Lower lobe of right lung (tissue), 2 donors: ENCODE data around the gene PDLIM5. TPM values are rescaled to one million over a fixed set of nuclear protein-coding genes. Genes with fewer than 3 reads are reported as not detected.
A peak's percentile ranks its signal among the peaks of the same experiment; 100 is the strongest.
"Not testable (repeated sequence)": the region's sequence is repeated elsewhere in the genome, so short reads cannot be mapped to it uniquely, and the experiment has no call there.

ENCODE experiments used
- ATAC-seq, 2 donors: fragments of 200-7000 bp; cut with Tn5 transposase; one replicate each; pipeline ENCODE4 v1.9.1; 2020 to 2022; ENCODE audit warnings: mild to moderate bottlenecking in 2 of 2, moderate library complexity in 2 of 2
- DNase-seq: peaks from one replicate; pipeline ENCODE4 v3.0.0-alpha.2; 2020
- H3K27ac ChIP-seq: fragments of 200-600 bp; one replicate; pipeline ENCODE4 v1.8.0; 2022
- H3K27me3 ChIP-seq: fragments of 200-600 bp; one replicate; pipeline ENCODE4 v1.8.0; 2022; ENCODE audit warnings: low read depth
- H3K36me3 ChIP-seq: fragments of 200-600 bp; one replicate; pipeline ENCODE4 v1.8.0; 2022; ENCODE audit warnings: mild to moderate bottlenecking
- H3K4me1 ChIP-seq: fragments of 200-600 bp; one replicate; pipeline ENCODE4 v1.8.0; 2022
- H3K4me3 ChIP-seq: fragments of 200-600 bp; one replicate; pipeline ENCODE4 v1.8.0; 2022; ENCODE audit warnings: mild to moderate bottlenecking
- H3K9me3 ChIP-seq: fragments of 200-600 bp; one replicate; pipeline ENCODE4 v1.8.0; 2022
- intact Hi-C: fragments of 100-400 bp; cut with DNase I; formaldehyde crosslinking; loops from one replicate; pipeline ENCODE4 v1.11.0; 2022
- total RNA-seq: library from RNA; stranded (reverse); fragmentation: NEBNext Ultra II Directional; extraction: Animal tissue kit (Norgen Biotek cat#: 25700); gene quantifications from one replicate; pipeline ENCODE4 v1.2.1, GENCODE V29; 2021
- TF ChIP-seq, protein P1 (sequence below): fragments of 200-600 bp; IDR thresholded peaks from one replicate; pipeline ENCODE4 v1.8.0; 2022; ENCODE audit warnings: antibody characterized with exemption, mild to moderate bottlenecking
- donor health status: DM: no; HTN: yes; CAD: no; lungs with severe emphysema.

PDLIM5 gene
- total RNA-seq, 1 donor from 2014 or later: 75.8 TPM

DNA sequence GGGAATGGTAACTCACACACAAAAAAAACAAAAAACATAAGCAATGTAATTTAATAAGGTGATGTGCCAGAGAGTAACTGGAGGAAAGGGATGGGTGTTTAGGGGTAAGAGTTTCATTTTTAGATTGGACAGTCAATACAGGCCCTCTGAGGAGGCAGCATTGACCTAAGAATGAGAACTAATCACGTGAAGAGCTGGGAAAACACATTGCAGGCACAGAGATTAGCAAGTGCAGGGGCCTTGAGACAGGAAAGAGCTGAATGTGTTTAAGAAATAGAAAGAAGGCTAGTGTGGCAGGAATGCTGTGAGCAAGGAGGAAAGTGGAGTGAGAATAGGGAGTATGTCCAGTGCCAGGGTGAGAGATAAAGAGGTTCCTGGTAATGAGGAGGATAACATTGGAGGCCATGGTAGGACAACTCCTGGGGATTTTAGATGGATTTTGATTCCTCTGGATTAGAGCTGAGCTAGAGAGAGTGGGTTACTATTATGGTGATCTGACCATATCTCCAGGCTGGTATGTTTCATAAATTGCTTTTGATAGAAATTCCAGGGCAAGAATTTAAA is 17.6 kb downstream of the PDLIM5 start:
- H3K27me3 ChIP-seq: no peaks in the 10 kb centered on the region
- H3K9me3 ChIP-seq: no peaks in the 10 kb centered on the region
- intact Hi-C loops: no loop called here
- peaks cover 6% of the 10 kb centered on the region for H3K4me1 ChIP-seq
- TF ChIP-seq, protein P1, sequence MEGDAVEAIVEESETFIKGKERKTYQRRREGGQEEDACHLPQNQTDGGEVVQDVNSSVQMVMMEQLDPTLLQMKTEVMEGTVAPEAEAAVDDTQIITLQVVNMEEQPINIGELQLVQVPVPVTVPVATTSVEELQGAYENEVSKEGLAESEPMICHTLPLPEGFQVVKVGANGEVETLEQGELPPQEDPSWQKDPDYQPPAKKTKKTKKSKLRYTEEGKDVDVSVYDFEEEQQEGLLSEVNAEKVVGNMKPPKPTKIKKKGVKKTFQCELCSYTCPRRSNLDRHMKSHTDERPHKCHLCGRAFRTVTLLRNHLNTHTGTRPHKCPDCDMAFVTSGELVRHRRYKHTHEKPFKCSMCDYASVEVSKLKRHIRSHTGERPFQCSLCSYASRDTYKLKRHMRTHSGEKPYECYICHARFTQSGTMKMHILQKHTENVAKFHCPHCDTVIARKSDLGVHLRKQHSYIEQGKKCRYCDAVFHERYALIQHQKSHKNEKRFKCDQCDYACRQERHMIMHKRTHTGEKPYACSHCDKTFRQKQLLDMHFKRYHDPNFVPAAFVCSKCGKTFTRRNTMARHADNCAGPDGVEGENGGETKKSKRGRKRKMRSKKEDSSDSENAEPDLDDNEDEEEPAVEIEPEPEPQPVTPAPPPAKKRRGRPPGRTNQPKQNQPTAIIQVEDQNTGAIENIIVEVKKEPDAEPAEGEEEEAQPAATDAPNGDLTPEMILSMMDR: no peak
- DNase-seq (no peak), ATAC-seq (no peak)
- no peak overlapping the region for H3K4me3 ChIP-seq
- H3K27ac ChIP-seq: no peak overlapping the region
- H3K36me3 ChIP-seq: no peaks in the 10 kb centered on the region

DNA sequence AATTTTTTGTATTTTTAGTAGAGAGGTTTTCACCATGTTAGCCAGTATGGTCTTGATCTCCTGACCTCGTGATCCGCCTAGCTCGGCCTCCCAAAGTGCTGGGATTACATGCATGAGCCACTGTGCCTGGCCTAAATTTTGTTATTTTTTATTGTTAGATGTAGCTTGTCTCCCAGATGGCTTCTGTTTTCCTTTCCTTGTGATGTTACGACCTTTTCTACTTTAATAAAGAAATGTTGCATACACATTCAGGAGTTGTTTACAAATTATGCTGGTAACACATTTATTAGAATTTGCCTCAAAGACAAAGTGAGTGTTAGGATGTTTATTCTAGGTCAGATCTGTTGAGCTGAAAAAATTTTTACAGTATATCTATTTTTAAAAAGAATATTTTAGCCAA is 18.4 kb downstream of the PDLIM5 start:
- H3K4me1 ChIP-seq: peaks cover 6% of the 10 kb centered on the region
- no peaks in the 10 kb centered on the region for H3K27me3 ChIP-seq
- TF ChIP-seq, protein P1: no peak
- ATAC-seq (no peak), DNase-seq (no peak)
- H3K36me3 ChIP-seq: no peaks in the 10 kb centered on the region
- no peak overlapping the region for H3K27ac ChIP-seq
- no peaks in the 10 kb centered on the region for H3K9me3 ChIP-seq
- intact Hi-C loops: no loop called here
- no peak overlapping the region for H3K4me3 ChIP-seq

DNA sequence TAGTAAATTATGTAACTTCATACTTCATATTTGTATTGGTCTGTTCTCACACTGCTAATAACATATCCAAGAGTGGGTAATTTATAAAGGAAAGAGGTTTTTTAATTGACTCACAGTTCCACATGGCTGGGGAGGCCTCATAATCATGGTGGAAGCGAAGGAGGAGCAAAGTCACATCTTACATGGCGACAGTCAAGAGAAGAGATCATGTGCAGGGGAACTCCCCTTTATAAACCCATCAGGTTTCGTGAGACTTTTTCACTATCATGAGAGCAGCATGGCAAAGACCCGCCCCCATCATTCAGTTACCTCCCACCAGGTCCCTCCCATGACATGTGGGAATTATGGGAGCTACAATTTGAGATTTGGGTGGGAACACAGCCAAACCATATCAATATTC is 19.0 kb downstream of the PDLIM5 start:
- intact Hi-C loops, H3K9me3 ChIP-seq, H3K27ac ChIP-seq, ATAC-seq, H3K27me3 ChIP-seq, H3K36me3 ChIP-seq, DNase-seq, H3K4me1 ChIP-seq, H3K4me3 ChIP-seq: not testable (repeated sequence)

DNA sequence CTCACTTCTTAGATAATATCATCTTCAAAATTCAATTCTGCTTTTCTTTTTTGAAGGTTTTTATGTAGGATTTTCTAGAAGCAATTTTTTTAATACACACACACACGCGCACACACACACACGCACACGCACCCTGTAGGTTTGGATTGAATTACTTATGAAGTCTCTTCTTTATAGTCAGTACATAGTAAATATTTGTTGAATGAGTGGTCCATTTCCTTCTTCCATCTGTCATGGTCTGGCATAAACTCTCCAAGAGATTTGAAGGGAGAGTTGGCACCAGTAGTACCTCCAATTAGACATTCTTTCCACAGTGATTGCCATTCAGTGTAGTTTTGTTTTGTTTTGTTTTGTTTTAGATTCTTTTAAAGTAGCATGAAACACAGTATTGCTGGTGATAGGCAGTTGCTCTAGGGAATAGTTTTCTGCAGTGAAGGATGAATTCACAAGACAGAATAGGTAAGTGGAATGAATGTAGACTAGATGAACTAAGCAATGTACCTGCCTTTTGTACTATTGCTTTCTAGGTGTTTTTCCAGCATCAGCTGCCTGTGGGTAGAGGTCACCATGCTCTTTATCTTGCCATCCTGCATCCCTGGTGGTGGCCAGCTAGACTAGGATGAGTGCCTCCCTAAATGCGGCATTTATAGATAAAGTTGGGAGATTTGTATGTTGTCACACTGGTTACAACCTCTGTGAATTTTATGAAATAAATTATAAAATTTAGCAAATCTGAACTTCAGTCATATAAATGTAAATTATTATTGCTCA is 20.5 kb downstream of the PDLIM5 start:
- H3K27me3 ChIP-seq: no peaks in the 10 kb centered on the region
- peak in 1 of 2 donors; percentile 49 for ATAC-seq
- intact Hi-C loops: no loop called here
- no peak for DNase-seq
- TF ChIP-seq, protein P1: no peak
- no peak overlapping the region for H3K4me3 ChIP-seq
- H3K4me1 ChIP-seq: peaks cover 6% of the 10 kb centered on the region
- H3K9me3 ChIP-seq: no peaks in the 10 kb centered on the region
- no peak overlapping the region for H3K27ac ChIP-seq
- no peaks in the 10 kb centered on the region for H3K36me3 ChIP-seq

DNA sequence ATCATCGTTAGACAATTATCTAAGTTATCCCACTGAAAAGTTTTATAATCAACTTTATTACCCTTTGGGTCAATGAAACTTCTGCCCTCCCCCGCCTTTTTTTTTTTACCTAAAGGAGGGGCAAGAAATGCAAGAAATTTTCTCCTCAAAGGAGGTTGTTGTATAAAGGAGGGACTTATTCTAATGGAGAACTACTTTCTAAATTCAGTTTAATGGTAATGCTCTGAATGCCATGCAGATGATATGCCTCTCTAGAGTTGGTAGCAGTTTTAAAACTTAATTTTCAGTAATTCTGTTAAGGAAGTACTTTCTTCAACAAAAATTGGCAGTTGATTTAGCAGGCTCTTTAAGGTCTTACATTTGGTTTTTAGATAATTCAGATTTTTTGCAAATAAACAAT is 23.3 kb downstream of the PDLIM5 start:
- intact Hi-C loops: no loop called here
- TF ChIP-seq, protein P1: no peak
- Histone ChIP-seq H3K27ac (no peak overlapping the region), H3K4me1 (peaks cover 6% of the 10 kb centered on the region), H3K9me3 (no peaks in the 10 kb centered on the region), H3K4me3 (no peak overlapping the region), H3K27me3 (no peaks in the 10 kb centered on the region), H3K36me3 (no peaks in the 10 kb centered on the region)
- DNase-seq (no peak), ATAC-seq (no peak)

DNA sequence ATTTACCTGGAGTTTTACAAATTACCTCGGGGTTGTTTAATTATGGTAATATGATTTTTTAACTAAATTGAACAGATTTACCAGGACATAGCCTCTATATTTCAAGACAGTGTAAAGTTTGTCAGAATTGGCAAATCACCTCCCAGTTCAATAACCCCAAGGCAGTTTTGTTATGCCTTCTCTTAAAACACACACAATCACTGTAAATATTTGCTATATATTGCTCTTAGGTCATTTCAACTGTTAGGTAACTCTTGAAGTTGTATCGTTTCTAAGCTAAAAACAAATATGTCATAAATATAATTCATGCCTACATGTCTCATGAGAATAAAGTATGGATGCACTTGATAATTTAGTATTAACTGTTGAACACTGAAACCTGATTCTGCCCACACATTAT is 24.1 kb downstream of the PDLIM5 start:
- TF ChIP-seq, protein P1: no peak
- Histone ChIP-seq H3K4me3 (no peak overlapping the region), H3K36me3 (no peaks in the 10 kb centered on the region), H3K4me1 (peaks cover 6% of the 10 kb centered on the region), H3K27me3 (no peaks in the 10 kb centered on the region), H3K27ac (no peak overlapping the region), H3K9me3 (no peaks in the 10 kb centered on the region)
- intact Hi-C loops: no loop called here
- DNase-seq (no peak), ATAC-seq (no peak)
